SW 1271 (cell line): ENCODE measurements around the gene ZNF407.
"Not testable (repeated sequence)": the region's sequence is repeated elsewhere in the genome, so short reads cannot be mapped to it uniquely, and the experiment has no call there.

Source experiments
- DNase-seq, 2 experiments: peaks; one replicate each; lab custom pipeline; 2025; lab: John Stamatoyannopoulos, UW

The ZNF407 gene

DNA sequence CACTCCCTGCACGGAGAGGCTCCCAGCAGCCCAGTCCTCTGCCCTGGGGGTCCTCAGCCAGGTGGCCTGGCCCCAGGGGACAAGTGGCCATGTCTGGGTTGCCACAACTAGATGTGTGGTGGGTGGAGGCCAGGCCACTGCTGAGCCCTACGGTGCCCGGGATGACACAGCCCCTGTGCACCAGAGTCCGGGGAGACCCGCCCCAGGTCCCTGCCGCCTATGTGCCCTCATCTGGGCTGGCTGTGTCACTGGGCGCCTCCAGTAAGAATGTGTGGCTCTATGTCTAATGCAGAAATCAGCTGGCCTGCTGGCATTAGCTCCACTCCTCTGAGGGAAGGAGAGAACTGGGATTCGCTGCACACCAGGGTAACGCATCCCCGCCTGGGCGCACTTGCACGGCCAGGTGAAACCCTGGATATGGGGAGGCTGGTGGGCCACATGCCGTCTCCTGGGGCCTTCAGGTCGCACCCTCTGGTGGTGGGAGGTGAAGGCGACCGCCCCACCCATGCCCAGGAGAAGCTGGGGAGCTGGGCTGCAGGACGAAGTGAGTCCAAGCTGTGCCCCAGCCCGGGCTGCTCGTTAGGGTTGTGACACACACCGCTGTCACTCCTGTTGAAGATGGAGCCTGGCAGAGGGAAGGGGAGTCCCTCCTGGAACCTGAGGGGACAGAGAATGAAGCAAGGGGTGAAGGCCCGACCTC lies 475.2 kb downstream of the ZNF407 start:
- no peak for DNase-seq

DNA sequence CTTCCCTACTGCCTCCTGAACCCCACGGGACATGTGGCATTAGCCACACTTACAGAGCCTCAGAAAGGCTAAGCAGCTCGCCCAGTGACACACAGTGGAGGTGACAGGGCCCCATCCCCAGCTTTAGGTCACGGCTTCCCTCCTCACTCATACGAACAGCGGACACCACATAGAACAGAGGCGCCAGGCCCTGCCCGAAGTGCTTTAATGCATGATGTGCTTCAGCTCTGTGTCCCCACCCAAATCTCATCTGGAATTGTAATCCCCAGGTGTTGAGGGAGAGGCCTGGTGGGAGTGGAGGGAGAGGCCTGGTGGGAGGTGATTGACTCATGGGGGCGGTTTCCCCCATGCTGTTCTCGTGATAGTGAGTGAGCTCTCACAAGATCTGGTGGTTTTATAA lies 476.0 kb downstream of the ZNF407 start:
- no peak for DNase-seq

DNA sequence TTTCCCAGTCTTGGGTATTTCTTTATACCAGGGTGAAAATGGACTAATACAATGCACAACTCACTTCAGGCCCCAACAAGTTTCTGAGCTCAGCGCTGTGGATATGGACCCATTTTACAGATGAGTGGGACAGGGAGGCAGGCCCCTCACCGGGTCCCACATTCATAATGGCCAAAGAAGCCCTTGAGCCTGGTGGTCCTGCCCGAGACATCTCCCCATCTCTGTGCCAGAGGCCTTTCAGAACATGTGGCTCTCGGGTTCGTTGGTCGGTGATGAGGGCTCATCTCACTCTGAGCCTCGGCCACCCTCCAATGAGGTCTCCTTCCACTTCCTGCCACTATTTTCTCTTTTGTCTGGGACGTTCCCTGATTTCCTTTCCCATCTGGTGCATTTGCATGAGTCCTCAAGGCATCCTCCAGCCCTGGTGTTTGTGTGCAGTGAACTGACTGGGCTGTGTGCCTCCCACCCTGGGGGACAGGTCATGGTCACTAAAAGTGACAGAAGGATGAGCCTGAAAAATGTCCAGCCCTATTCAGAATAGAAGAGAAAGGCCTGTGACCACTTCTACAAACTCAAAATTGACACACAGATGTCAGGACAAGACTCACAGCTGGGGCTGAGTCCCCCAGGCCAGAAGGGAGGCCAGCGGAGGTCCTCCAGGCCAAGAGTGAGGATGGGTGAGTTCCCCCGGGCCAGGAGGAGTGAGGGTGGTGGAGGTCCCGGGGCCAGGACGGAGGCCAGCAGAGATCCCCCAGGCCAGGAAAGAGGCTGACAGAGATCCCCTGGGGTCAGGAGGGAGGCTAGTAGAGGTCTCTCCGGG lies 476.7 kb downstream of the ZNF407 start:
- DNase-seq, result no peak

DNA sequence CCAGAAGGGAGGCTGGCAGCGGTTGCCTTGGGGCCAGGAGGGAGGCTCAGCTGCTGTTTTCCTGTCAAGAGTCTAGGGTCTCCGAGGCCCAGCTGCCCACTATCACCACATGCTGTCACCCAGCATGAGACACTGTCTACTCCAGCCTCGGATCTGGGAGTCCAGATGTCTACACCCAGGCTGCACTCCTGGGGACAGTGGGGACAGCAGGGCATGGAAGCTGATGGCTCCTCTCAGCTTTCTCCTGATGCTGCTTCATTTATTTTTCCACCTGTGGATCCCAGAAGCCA lies 477.3 kb downstream of the ZNF407 start:
- DNase-seq, result no peak

DNA sequence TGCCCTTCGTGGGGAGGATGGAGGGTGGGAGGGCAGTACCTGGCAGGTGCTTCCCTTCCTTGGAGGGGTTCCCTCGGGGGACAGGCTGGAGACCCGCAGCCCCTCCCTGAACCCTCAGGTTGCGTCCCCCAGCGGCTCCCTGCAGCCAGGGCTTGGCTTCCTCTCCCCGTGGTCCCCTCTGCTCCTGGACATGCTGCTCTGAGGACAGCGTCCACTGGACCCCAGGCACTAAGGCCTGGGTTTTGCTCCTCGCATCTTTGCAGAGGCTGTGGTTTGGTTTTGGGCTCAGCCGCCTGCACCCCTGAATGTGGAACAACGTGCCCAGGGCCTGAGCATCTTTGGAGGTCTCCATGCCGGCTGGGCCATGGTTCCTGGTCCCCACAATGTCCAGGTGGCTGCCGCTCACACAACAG lies 477.8 kb downstream of the ZNF407 start:
- DNase-seq, result no peak

DNA sequence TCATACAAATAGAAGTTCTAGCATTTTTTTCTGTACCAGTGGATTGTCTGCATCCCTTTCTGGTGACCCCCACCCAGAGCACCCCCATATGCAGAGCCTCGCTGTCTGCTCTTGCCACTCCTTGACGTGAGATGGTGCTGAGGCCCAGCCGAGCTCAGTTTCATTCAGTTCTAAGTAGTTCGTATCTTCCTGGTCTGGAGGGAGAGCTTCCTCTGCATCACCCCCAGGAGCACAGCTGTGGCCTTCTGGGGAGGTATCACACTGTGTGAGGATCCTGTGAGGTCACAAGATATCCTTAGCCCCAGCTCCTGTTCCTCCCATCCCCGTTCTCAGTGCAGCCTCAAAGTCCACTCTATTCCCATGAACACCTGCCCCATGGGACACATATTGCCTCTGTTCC lies 478.6 kb downstream of the ZNF407 start:
- DNase-seq, result no peak

DNA sequence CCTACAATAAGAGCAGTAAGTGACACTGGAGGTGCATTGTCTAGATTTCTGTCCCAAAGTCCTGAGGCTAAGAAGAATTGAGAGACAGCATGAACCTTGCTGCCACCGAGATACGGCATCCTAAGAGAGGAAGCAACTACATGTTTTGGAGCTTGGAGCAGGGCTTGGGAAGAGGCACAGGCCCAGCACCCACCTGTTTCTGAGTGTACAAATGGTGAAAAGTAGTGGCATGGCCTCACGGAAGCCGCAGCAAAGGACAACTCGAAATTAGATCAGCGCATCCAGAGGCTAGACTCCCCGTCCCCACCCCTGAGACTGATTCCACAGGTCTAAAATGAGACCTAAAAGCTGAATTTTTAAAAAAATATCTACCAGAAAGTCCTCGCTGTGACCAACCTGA lies 483.8 kb downstream of the ZNF407 start:
- DNase-seq, result no peak

DNA sequence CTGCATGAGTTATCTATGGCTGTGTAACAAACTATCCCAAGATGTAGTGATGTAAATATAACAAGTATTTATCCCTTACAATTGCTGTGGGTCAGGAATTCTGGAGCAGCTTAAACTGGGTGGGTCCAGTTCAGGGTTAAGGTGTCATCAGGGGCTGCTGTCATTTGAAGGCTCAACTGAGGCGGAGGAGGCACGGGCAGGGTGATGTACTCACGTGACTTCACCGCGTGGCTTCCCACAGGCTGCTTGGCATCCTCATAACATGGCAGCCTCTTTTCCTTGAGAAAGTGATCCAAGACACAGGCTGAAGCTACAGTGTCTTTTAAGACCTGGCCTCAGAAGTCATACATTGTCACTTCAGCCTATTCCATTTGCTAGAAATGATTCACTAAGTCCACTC lies 485.5 kb downstream of the ZNF407 start:
- DNase-seq, result no peak

DNA sequence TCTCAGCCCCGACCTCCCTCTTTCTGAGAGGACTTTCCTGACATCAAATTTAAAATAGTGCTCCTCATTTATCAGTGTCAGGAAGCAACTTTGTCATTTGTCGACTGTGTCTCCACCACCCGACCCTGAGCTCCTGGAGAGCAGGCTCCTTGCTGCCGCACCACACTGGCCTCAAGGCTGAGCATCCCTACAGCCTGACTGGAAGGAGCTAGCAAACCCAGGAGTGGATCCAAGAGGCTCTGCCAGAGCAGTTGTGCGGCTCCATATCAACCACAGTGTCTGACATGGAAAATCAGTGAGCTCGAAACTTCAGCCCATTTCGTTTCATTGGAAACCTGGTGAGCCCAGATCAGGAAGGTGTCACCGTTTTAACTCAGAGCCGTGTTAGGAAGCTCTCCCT lies 486.1 kb downstream of the ZNF407 start:
- DNase-seq, result no peak

DNA sequence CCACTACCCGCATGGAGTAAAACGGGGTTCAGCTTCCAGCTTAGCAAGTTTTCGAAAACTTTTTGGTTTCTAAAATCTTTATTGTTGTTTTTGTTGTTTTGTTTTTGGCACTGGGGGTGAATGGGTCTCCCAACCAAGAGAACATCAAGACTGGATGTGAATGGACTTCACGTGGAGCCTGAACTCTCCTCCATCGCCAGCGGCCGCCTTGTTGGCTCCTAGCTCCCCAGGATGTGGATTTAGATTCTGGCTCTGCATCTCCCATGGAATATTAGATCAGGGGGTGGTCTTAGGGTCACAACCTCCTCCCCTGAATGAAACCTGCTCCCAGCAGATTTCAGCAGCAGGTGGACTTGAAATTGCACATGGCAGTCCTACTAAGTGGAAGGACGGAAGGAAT lies 488.0 kb downstream of the ZNF407 start:
- not testable (repeated sequence) for DNase-seq

DNA sequence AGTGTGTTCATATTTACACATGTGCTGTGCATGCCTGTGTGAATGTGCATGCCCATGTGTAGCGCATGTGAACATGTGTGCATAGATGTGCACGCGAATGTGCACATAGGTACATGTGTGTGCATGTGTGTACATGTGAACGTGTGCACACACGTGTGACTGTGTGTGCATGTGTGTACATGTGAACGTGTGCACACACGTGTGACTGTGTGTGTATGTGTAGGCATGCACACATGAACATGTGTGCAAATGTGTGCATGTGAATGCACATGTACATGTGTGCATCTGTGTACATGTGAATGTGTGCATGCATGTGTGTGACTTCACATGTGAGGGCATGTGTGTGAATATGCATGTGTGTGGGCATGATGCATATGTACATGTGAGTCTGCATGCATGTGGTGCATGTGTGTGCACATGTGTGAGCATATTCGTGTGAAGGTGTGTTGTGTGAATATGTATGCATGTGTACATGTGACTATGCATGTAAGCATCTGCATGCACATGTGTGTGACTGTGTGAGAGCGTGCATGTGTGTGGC lies 488.9 kb downstream of the ZNF407 start:
- DNase-seq, result no peak

DNA sequence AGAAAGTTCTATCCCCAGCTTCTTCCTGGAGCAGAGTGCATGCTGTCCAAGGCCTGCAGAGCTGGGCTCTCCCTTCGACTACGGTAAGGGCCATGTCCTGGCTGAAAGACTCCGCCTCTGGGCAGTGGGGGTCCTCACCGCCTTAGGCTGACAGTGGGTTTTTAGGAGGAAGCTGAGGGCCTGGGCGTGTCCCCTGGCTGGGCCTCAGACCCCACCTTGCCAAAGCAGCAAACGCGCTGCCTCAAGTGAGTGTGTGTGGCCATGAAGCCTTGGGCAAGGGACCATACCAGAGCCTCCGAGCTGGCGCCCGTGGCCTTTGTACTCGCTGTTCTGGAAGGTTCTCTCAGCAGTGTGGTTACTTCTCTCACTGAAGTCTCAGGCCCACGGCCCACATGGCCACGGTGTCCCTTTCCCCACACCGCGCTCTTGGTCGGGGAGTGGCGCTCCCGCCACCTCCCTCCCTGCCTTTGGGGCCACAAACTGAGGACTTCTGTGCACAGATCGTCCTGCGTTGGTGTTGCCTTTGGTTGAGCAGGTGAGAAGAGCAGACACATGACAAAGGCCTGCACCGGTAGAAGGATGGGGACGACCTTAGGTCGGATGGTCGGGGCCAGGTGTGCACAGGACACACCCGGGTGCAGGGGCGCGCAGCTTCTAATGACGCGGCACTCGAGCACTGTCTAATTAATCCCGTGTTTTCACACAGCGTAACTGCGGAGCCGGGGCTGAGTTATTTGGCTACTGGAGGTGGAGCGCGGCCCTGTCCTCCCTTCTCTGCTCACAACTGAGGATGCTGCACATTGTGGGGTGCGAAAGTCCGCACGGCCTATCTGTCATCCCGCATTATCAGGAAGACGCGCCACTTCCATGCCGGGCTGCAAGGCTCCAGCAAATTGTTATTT lies 489.7 kb downstream of the ZNF407 start:
- no peak for DNase-seq

DNA sequence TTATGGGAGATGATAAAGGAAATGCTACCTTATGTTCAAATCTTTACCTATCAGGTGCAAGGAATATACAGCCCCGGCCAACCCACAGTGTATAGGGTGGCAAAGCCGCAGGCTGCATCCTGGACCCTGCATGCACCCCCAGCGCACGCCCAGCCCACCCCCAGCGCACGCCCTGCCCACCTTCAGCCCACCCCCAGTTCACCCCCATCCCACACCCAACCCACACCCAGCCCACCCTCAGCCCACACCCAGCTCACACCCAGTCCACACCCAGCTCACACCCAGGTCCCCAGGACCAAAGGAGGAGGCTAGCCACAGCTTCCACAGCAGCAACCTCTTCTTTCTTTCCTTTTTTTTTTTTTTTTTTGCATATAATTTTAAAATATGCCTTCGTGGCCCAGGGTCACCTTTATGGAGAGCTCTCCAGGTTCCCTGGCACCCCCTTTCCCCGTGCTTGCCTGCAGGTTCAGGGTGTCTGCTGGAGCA lies 490.4 kb downstream of the ZNF407 start:
- no peak for DNase-seq

DNA sequence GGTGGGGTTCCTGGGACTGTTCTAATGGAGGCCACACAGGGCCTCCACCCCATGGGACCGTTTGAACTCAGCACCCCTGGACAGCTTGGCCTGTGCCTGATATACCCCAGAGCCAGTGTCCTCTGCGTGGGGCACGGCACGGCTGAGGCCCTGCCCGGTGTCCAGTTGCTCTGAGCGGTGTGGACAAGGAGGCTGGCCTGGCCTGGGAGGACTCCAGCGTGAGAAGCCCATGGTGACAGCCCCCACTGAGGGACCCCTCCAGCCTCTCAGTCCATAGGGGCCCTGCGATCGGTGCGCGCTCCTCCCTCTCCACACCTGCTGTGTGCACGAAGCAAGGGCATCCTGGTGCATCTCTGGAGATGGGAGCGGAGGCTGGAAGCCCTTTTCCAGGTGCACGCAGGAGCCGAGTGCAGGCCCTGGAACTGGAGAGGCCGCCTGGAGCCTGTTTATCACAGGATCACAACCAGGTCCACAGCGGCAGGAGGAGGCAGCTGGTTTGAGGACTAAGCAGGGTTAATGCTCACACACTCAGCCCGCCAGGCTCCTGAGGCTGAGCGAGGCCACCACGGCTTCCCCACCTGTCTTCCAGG lies 491.0 kb downstream of the ZNF407 start:
- DNase-seq, result no peak

DNA sequence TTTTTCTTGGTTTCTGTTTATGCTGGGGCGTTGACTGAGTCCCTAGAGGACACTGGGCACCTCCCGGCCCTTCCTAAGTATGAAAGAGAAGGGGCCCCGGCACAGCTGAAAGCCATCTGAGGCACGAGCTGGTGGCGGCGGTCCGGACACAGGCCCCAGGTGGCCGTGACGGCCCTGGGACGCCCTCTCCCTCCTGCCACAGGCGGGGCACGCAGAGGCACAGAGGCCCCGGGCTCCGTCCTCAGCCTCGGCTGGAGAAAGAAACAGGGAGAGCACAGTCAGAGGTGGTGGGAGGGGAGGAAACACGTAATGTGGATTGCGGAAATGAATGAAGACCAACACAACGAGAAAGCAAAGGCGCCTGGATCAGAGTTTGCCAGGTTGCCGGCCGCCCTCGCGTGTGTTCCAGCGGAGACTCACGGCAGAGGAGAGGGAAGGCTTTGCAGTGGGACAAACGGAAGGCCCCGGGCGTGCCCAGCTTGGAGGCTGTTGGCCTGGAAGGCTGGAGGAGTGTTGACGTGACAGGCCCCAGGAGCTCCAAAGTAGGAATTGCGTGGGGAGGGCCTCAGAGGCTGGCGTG lies 492.2 kb downstream of the ZNF407 start:
- DNase-seq, result no peak

DNA sequence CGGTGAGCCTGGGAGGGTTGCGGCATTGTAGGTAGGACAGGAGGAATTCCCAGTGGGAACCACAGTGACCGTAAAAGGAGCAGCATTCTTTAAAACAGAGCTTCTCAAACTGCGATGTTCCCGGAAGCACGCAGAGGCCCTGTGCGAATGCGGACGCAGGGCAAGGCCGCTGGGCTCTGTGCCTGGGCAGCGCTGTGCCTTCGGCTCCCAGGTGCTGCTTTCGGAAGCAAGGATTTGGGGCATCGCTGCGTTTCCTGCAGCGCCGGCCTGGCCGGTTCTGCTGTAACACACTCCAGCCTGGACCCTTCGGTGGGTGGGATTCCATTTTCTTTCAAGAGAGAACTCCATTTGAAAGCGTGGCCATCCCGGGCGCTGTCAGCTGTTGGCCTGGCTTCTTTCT lies 492.7 kb downstream of the ZNF407 start:
- no peak for DNase-seq

DNA sequence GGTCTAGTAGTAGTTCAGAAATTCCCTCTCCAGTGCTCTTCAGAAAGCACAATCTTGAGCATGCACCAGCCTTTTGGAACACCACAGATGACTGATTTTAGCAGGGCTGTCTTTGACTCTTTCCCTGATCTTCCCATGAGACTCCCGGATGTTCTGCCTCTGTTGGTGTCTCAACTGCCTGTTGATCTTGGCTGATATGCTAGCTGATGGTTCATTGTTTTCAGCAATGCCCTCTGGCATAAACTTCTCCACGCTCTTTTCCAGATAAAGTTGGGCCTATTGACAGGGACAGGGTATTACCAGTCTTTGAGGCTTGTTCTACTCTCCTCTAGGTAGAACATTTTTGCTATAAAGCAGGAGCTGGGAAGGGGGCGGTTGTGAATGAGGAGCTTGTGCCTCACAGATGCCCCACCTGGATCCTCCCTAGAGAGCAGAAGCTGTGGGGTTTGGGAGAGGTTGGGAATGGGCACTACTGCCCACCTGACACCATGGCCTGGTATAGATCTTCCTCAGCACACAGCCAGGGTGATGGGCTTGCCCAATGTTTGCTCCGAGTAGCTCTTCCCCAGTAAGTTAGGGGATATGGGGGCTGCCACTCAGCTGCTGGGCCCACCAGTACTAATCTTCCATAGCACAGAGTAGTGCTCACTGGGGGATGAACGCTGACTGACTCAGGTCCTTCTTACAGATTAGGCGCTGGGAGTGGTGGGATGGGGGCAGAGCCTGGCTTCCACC lies 500.0 kb downstream of the ZNF407 start:
- DNase-seq, result no peak

DNA sequence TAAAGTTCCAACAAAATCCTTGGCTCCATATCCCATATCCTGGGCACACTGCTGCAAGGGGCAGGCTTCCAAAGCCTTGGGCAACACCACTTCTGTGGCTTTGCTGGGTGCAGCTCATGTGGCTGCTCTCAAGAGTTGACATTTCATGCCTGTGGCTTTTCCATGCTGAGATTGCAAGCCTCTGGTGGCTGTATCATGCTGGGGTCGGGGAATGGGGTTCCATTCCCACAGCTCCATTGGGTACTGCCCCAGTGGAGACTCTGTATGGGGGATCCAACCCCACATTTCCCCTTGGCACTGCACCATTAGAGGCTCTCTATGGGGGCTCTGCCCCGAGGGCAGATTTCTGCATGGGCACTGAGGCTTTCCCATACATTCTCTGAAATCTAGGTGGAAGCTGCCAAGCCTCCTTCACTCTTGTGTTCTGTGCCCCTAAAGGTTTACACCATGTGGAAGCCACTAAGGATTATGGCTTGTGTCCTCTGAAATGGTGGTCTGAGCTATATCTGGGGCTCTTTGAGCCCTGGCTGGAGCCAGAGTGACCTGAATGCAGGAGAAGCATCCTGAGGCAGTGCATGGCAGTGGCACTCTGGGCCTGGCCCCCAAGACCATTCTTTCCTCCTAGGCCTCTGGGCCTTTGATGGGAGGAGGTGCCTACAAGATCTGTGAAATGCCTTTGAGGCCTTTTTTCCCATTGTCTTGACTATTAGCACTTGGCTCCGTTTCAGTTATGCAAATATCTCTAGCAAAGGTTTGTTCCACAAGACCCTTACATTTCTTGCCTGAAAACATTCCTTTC lies 503.4 kb downstream of the ZNF407 start:
- no peak for DNase-seq

DNA sequence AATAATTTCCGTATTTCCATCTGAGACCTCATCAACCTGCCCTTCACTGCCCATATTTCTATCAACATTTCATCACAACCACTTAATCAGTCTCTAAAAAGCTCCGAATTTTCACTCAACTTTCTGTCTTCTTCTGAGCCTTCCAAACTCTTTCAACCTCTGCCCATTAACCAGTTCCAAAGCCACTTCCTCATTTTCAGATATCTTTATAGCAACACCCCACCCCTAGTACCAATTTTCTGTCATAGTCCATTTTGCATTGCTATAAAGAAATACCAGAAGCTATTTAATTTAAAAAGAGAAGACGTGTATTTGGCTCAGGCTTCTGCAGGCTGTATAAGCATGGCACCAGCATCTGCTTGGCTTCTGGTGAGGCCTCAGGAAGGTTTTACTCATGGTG lies 504.2 kb downstream of the ZNF407 start:
- no peak for DNase-seq

DNA sequence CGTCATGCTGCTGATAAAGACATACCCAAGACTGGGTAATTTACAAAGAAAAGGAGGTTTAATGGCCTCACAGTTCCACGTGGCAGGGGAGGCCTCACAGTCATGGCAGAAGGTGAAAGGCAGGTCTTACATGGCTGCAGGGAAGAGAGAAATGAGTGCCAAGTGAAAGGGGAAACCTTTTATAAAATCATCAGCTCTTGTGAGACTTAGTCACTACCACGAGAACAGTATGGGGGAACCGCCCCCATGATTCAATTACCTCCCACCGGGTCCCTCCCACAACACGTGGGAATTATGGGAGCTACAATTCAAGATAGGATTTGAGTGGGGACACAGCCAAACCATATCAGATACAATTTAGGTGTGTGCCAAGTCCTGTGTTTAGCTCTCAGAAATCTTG lies 506.4 kb downstream of the ZNF407 start:
- DNase-seq, result not testable (repeated sequence)
